ENCODE results near the gene C19orf33.

The C19orf33 gene

GRCh38 chr19:38316477-38317067 is 12.5 kb downstream of the C19orf33 start:
- no peak for DNase-seq
- no peaks in the 10 kb centered on the region for H3K9me3 ChIP-seq (ENCODE audit: control extremely low read depth in 1 of 5, control insufficient read depth in 4 of 5, insufficient read depth in 2 of 5, low read depth in 1 of 5, low read length in 4 of 5)
- ChIA-PET CTCF (interaction anchor here (1.0 kb wide), 1 partner anchor 19 kb away, joined by 3 read pairs; the partner anchor contains the start of gene CATSPERG), POLR2A (no interaction called here)
- peaks cover 3 to 67% (median 56%) of the 10 kb centered on the region in 4 experiments for H3K4me1 ChIP-seq (ENCODE audit: control extremely low read depth in 1 of 4, control insufficient read depth in 4 of 4, insufficient read depth in 4 of 4, low read length in 3 of 4)
- peak overlapping the region; percentile 34 to 77 (median 58) for H3K4me3 ChIP-seq (ENCODE audit: control insufficient read depth in 1 of 7, extremely low read depth in 1 of 7, insufficient read depth in 4 of 7, low read depth in 2 of 7, low read length in 6 of 7)
- H3K36me3 ChIP-seq (ENCODE audit: control insufficient read depth in 4 of 4, insufficient read depth in 4 of 4, low read length in 3 of 4), result no peaks in the 10 kb centered on the region
- H3K27me3 ChIP-seq (replicated peaks in 2 of 5; ENCODE audit: control insufficient read depth in 4 of 5, insufficient read depth in 5 of 5, low read length in 4 of 5), result no peaks in the 10 kb centered on the region
- peak overlapping the region; percentile 40 to 83 for H3K27ac ChIP-seq (ENCODE audit: insufficient read depth in 1 of 2, low read depth in 1 of 2, low read length in 2 of 2, poor library complexity in 1 of 2, severe bottlenecking in 2 of 2)
- WGBS (ENCODE audit: insufficient coverage), result 17% methylated on average over 6 of the region's 8 CpGs

GRCh38 chr19:38317104-38317612 is 13.1 kb downstream of the C19orf33 start:
- peak overlapping the region in 1 of 2 experiments; percentile 83 for H3K27ac ChIP-seq (ENCODE audit: insufficient read depth in 1 of 2, low read depth in 1 of 2, low read length in 2 of 2, poor library complexity in 1 of 2, severe bottlenecking in 2 of 2)

GRCh38 chr19:38318660-38319059 is 14.6 kb downstream of the C19orf33 start:
- H3K27ac ChIP-seq (ENCODE audit: insufficient read depth in 1 of 2, low read depth in 1 of 2, low read length in 2 of 2, poor library complexity in 1 of 2, severe bottlenecking in 2 of 2), result no peak overlapping the region
- peaks cover 3 to 59% (median 56%) of the 10 kb centered on the region in 4 experiments for H3K4me1 ChIP-seq (ENCODE audit: control extremely low read depth in 1 of 4, control insufficient read depth in 4 of 4, insufficient read depth in 4 of 4, low read length in 3 of 4)
- no peaks in the 10 kb centered on the region for H3K9me3 ChIP-seq (ENCODE audit: control extremely low read depth in 1 of 5, control insufficient read depth in 4 of 5, insufficient read depth in 2 of 5, low read depth in 1 of 5, low read length in 4 of 5)
- WGBS (ENCODE audit: insufficient coverage), result 8% methylated on average over 2 of the region's 6 CpGs
- peak in 2 of 3 donors; percentile 38 to 59 for DNase-seq
- H3K27me3 ChIP-seq (replicated peaks in 2 of 5; ENCODE audit: control insufficient read depth in 4 of 5, insufficient read depth in 5 of 5, low read length in 4 of 5), result no peaks in the 10 kb centered on the region
- H3K4me3 ChIP-seq (ENCODE audit: control insufficient read depth in 1 of 7, extremely low read depth in 1 of 7, insufficient read depth in 4 of 7, low read depth in 2 of 7, low read length in 6 of 7), result peak overlapping the region in 3 of 7 experiments; percentile 4 to 76 (median 8)
- POLR2A ChIA-PET, result no interaction called here
- CTCF ChIA-PET, result interaction anchor here (0.6 to 1.9 kb wide), 8 partner anchors 10 to 74 kb away, joined by 3 to 6 read pairs (median 4); no protein-coding TSS in a partner anchor
- no peaks in the 10 kb centered on the region for H3K36me3 ChIP-seq (ENCODE audit: control insufficient read depth in 4 of 4, insufficient read depth in 4 of 4, low read length in 3 of 4)

More at GRCh38 chr19:38317104-38317612, 13.1 kb downstream of the C19orf33 start:
- H3K9me3 ChIP-seq (ENCODE audit: control extremely low read depth in 1 of 5, control insufficient read depth in 4 of 5, insufficient read depth in 2 of 5, low read depth in 1 of 5, low read length in 4 of 5), result no peaks in the 10 kb centered on the region
- ChIA-PET CTCF (interaction anchor here (1.0 kb wide), 1 partner anchor 19 kb away, joined by 3 read pairs; the partner anchor contains the start of gene CATSPERG), POLR2A (no interaction called here)
- H3K4me3 ChIP-seq (ENCODE audit: control insufficient read depth in 1 of 7, extremely low read depth in 1 of 7, insufficient read depth in 4 of 7, low read depth in 2 of 7, low read length in 6 of 7), result peak overlapping the region in 6 of 7 experiments; percentile 29 to 77 (median 60)
- H3K4me1 ChIP-seq (ENCODE audit: control extremely low read depth in 1 of 4, control insufficient read depth in 4 of 4, insufficient read depth in 4 of 4, low read length in 3 of 4), result peaks cover 3 to 67% (median 56%) of the 10 kb centered on the region in 4 experiments
- WGBS (ENCODE audit: insufficient coverage), result 0% methylated on average over 11 of the region's 11 CpGs
- DNase-seq, result peak; percentile 96 to 98 (median 96)
- no peaks in the 10 kb centered on the region for H3K27me3 ChIP-seq (replicated peaks in 2 of 5; ENCODE audit: control insufficient read depth in 4 of 5, insufficient read depth in 5 of 5, low read length in 4 of 5)
- H3K36me3 ChIP-seq (ENCODE audit: control insufficient read depth in 4 of 4, insufficient read depth in 4 of 4, low read length in 3 of 4), result no peaks in the 10 kb centered on the region

DNA sequence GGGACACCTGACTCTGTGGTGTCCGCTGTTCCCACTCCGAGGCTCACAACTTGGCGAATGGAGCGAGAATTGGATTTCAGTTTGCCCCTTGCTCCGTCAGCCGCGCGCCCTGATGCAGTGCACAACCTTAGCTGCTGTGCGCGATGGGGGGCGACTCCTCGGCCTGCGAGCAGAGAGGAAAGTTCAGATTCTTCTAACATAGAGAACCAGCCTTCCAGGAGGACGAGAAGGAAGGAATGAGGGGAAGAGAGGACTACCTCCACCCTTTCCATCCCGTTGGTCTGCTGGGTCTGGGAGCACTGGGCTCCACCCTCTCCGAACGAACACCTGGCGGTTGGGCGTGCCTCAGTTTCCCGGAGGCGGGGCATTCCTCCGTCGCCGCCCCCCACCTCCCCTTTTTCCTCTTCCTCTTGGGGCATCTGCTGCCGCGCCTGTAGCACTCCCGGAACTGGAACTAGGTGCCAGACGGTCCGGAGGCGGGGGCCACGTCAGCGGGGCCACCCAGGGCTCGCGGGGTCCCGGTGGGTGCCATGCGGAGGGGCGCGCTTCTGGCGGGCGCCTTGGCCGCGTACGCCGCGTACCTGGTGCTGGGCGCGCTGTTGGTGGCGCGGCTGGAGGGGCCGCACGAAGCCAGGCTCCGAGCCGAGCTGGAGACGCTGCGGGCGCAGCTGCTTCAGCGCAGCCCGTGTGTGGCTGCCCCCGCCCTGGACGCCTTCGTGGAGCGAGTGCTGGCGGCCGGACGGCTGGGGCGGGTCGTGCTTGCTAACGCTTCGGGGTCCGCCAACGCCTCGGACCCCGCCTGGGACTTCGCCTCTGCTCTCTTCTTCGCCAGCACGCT is 15.6 kb downstream of the C19orf33 start, which contains the start of gene KCNK6:
TSS of gene KCNK6 (plus strand) at position 425 of the 838 bp plus-strand sequence. CDS start at position 531, 106 bp downstream.
- peaks cover 3 to 59% (median 53%) of the 10 kb centered on the region in 4 experiments for H3K4me1 ChIP-seq (ENCODE audit: control extremely low read depth in 1 of 4, control insufficient read depth in 4 of 4, insufficient read depth in 4 of 4, low read length in 3 of 4)
- no peaks in the 10 kb centered on the region for H3K36me3 ChIP-seq (ENCODE audit: control insufficient read depth in 4 of 4, insufficient read depth in 4 of 4, low read length in 3 of 4)
- H3K9me3 ChIP-seq (ENCODE audit: control extremely low read depth in 1 of 5, control insufficient read depth in 4 of 5, insufficient read depth in 2 of 5, low read depth in 1 of 5, low read length in 4 of 5), result no peaks in the 10 kb centered on the region
- H3K27ac ChIP-seq (ENCODE audit: insufficient read depth in 1 of 2, low read depth in 1 of 2, low read length in 2 of 2, poor library complexity in 1 of 2, severe bottlenecking in 2 of 2), result no peak within 1 kb of the TSS
- ChIA-PET POLR2A (interaction anchor here (0.6 to 0.8 kb wide), 2 partner anchors 56 to 130 kb away, joined by 3 read pairs; partner anchors contain the start of gene SPINT2), CTCF (interaction anchor here (0.9 to 1.9 kb wide), 7 partner anchors 9 to 75 kb away, joined by 3 to 6 read pairs (median 4); no protein-coding TSS in a partner anchor)
- DNase-seq, result peak in 2 of 3 donors; percentile 27 to 54
- no peaks in the 10 kb centered on the region for H3K27me3 ChIP-seq (replicated peaks in 2 of 5; ENCODE audit: control insufficient read depth in 4 of 5, insufficient read depth in 5 of 5, low read length in 4 of 5)
- 6% methylated on average over 71 of the region's 76 CpGs for WGBS (ENCODE audit: insufficient coverage)
- H3K4me3 ChIP-seq (ENCODE audit: control insufficient read depth in 1 of 7, extremely low read depth in 1 of 7, insufficient read depth in 4 of 7, low read depth in 2 of 7, low read length in 6 of 7), result peak within 1 kb of the TSS; percentile 27 to 76 (median 65)

DNA sequence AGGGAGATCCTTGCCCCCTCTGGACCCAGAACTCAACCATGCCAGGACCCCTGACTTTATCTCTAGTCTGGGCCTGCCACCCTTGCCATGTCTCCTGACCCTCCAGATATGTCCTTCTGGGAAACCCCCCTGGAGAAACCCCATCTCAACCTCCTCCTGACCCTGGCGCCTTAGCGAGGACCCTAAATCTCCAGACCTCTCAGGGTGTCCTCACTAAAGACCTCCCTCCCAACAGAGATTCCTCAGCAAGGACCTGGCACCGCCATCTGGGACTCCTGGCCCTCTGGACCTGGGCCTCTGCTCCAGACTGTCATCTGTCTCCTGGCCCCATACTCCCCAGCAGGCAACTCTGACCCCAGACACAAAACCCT is 16.9 kb downstream of the C19orf33 start:
- no peak overlapping the region for H3K27ac ChIP-seq (ENCODE audit: insufficient read depth in 1 of 2, low read depth in 1 of 2, low read length in 2 of 2, poor library complexity in 1 of 2, severe bottlenecking in 2 of 2)
- CTCF ChIA-PET, result interaction anchor here (0.9 to 1.5 kb wide), 5 partner anchors 11 to 17 kb away, joined by 3 to 6 read pairs (median 4); no protein-coding TSS in a partner anchor

DNA sequence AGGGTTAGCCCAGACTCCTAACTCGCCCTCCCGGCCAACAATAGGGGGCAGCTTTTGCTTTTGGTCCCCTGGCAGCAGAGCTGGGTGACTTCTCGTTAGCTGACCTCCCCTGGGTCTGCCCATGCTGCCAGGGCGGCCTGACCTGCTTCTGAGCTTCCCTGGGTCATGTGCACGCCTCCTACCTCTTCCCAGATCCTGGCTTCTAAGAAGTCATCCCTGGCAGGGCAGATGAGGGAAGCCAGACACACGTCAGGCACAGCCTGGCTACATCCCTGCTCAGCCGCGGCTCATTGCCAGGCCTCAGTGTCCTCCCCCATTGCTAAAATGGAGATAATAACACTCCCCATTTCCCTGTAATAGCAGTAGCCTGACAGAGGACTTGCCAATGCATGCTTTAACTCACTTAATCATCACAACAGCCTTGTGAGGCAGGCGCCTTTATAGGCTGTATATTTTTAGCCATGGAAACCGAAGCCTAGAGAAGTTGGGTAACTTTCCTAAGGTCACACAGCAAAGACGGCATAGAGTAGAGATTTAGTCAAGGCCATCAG is 17.7 kb downstream of the C19orf33 start:
- CTCF ChIA-PET, result interaction anchor here (1.1 to 1.3 kb wide), 2 partner anchors 10 to 70 kb away, joined by 4 to 6 read pairs; no protein-coding TSS in a partner anchor
- 89% methylated on average over 10 of the region's 11 CpGs for WGBS (ENCODE audit: insufficient coverage)
- no peak overlapping the region for H3K27ac ChIP-seq (ENCODE audit: insufficient read depth in 1 of 2, low read depth in 1 of 2, low read length in 2 of 2, poor library complexity in 1 of 2, severe bottlenecking in 2 of 2)

More for the DNA sequence above, 16.9 kb downstream of the C19orf33 start:
- H3K36me3 ChIP-seq (ENCODE audit: control insufficient read depth in 4 of 4, insufficient read depth in 4 of 4, low read length in 3 of 4), result no peaks in the 10 kb centered on the region
- no peaks in the 10 kb centered on the region for H3K27me3 ChIP-seq (replicated peaks in 2 of 5; ENCODE audit: control insufficient read depth in 4 of 5, insufficient read depth in 5 of 5, low read length in 4 of 5)
- no peak overlapping the region for H3K4me3 ChIP-seq (ENCODE audit: control insufficient read depth in 1 of 7, extremely low read depth in 1 of 7, insufficient read depth in 4 of 7, low read depth in 2 of 7, low read length in 6 of 7)
- H3K4me1 ChIP-seq (ENCODE audit: control extremely low read depth in 1 of 4, control insufficient read depth in 4 of 4, insufficient read depth in 4 of 4, low read length in 3 of 4), result peaks cover 3 to 50% (median 46%) of the 10 kb centered on the region in 4 experiments
- POLR2A ChIA-PET, result interaction anchor here (0.8 kb wide), 1 partner anchor 57 kb away, joined by 3 read pairs; the partner anchor contains the start of gene SPINT2
- no peak for DNase-seq
- 100% methylated on average over 1 of the region's 3 CpGs for WGBS (ENCODE audit: insufficient coverage)
- no peaks in the 10 kb centered on the region for H3K9me3 ChIP-seq (ENCODE audit: control extremely low read depth in 1 of 5, control insufficient read depth in 4 of 5, insufficient read depth in 2 of 5, low read depth in 1 of 5, low read length in 4 of 5)

More for the DNA sequence above, 17.7 kb downstream of the C19orf33 start:
- H3K4me1 ChIP-seq (ENCODE audit: control extremely low read depth in 1 of 4, control insufficient read depth in 4 of 4, insufficient read depth in 4 of 4, low read length in 3 of 4), result peaks cover 0 to 42% (median 39%) of the 10 kb centered on the region in 4 experiments
- H3K36me3 ChIP-seq (ENCODE audit: control insufficient read depth in 4 of 4, insufficient read depth in 4 of 4, low read length in 3 of 4), result peaks cover 0 to 3% (median 0%) of the 10 kb centered on the region in 4 experiments
- no peak overlapping the region for H3K4me3 ChIP-seq (ENCODE audit: control insufficient read depth in 1 of 7, extremely low read depth in 1 of 7, insufficient read depth in 4 of 7, low read depth in 2 of 7, low read length in 6 of 7)
- H3K9me3 ChIP-seq (ENCODE audit: control extremely low read depth in 1 of 5, control insufficient read depth in 4 of 5, insufficient read depth in 2 of 5, low read depth in 1 of 5, low read length in 4 of 5), result no peaks in the 10 kb centered on the region
- POLR2A ChIA-PET, result no interaction called here
- no peak for DNase-seq
- no peaks in the 10 kb centered on the region for H3K27me3 ChIP-seq (replicated peaks in 2 of 5; ENCODE audit: control insufficient read depth in 4 of 5, insufficient read depth in 5 of 5, low read length in 4 of 5)
